Germinal center (tissue), 1 donor: Measurements from ENCODE around the gene RELN.
"Not testable (repeated sequence)": the region's sequence is repeated elsewhere in the genome, so short reads cannot be mapped to it uniquely, and the experiment has no call there.

Experiments
- DNase-seq: peaks from one replicate; pipeline ENCODE4 v3.0.0; 2012; ENCODE audit warnings: mixed read lengths, low spot score

Gene RELN

DNA sequence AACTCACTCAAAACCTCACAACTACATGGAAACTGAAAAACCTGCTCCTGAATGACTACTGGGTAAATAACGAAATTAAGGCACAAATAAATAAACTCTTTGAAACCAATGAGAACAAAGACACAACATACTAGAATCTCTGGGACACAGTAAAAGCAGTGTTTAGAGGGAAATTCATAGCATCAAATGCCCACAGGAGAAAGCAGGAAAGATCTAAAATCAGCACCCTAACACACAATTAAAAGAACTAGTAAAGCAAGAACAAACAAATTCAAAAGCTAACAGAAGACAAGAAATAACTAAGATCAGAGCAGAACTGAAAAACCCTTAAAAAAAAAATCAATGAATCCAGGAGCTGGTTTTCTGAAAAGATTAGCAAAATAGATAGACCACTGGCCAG, 202.4 kb downstream of the RELN start:
- not testable (repeated sequence) for DNase-seq

DNA sequence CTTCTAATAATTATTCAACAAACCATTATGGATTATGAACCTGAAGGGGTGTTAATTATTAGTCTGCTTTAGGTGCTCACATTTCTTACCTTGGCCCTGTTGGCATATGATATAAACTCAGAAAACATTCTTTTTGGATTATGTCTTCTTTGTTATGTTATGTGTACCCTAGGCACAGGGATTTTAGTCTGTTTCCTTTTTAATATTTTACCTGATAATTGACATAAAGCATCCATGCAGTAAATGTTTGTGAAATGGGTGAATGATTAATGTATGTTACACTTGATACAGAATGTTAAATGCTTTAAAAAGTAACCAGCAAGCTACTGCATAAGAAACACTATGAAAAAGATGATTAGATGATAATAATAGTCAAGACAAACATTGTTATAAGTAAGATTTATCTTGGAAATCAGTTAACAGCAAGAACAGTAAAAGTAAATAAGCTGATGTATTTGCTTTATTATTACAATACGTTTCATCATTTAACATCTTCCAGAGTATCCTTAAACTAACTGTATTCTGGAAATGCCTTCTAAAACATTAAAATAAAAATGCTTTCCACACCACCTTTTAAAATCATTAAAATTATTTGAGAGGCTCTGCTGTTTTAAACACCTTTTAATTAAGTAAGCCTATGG, 204.7 kb downstream of the RELN start:
- DNase-seq: no peak

DNA sequence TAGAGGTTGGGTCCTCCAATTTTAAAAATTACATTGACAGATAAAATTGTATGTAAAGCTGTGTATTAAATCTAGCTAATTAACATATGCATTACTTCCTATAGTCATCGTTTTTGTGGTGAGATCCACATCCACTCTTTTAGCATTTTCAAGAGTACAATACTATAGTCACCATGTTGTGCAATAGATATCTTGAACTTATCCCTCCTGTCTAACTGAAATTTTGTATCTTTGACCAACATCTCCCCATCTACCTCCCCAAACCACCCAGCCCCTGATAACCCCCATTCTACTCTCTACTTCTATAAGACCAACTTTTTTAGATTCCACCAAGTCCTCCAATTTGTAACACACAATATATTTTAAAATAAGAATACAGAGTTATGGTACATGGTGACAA, 208.0 kb downstream of the RELN start:
- DNase-seq: no peak

DNA sequence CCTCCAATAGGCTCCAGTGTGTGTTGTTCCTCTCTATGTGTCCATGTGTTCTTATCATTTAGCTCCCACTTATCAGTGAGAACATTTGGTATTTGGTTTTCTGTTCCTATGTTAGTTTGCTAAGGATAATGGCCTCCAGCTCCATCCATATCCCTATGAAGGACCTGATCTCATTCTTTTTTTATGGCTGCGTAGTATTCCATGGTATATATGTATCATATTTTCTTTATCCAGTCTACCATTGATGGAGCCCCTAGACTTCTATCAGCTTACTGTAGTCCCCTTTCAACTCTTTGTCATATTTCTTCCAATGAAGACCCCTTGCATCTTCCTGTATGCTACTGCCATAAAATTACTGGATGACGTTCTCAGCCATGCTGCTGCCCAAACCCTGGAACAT, 208.9 kb downstream of the RELN start:
- DNase-seq: not testable (repeated sequence)

DNA sequence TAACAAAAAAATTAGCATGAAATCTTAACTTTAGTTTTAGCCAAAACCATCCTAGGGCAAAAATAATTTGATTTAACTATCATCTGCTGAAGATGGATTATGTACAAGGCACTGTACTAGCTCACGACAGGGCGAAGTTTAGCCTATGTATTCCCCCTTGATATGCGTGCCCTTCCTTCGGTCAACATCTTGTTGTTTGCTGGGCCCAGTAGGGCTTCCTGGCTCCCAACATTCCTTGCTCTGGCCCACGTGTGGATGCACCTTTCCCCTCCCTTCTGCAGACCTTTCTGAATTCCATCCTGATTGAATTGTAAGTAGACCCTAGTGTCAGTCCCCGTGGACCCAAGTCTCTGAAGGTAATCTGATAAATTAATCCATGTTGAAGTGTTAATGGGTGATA, 212.0 kb downstream of the RELN start:
- DNase-seq: no peak

- no peak for DNase-seq
These were observed 215.7 kb downstream of the RELN start for GRCh38 chr7:103773726-103774125.

DNA sequence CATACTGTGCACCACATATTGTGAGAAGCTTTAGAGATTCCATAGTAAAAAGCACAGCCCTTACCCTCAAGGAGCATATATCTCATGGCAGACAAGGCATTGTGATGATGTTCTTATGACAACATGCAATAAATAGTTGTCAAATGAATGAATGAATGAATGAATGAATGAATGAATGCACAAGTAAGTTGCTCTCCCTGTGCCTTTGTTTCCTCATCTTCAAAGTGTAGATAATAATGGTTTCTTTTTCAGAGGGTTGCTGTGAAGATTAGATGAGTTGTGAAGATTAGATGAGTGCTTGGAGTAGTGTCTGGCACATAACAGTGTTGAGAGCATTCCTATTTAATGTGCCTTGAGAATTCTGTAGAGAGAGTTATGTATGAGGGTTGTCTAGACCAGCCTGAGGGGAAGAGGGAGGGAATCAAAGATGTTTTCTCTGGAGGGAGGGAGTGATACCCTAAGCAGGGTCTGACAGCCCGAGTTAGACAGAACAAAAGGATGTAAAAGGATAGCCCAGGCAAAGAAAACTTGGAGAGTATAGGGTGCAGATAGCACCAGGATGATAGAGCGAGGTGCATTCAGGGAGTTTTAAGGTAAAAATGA, 217.2 kb downstream of the RELN start:
- DNase-seq: no peak

GRCh38 chr7:103771294-103771693, 218.2 kb downstream of the RELN start:
- no peak for DNase-seq

GRCh38 chr7:103766660-103767059, 222.8 kb downstream of the RELN start:
- DNase-seq: no peak

- DNase-seq: no peak
These were observed 223.6 kb downstream of the RELN start for GRCh38 chr7:103765901-103766300.

GRCh38 chr7:103764901-103765300, 224.6 kb downstream of the RELN start:
- no peak for DNase-seq

DNA sequence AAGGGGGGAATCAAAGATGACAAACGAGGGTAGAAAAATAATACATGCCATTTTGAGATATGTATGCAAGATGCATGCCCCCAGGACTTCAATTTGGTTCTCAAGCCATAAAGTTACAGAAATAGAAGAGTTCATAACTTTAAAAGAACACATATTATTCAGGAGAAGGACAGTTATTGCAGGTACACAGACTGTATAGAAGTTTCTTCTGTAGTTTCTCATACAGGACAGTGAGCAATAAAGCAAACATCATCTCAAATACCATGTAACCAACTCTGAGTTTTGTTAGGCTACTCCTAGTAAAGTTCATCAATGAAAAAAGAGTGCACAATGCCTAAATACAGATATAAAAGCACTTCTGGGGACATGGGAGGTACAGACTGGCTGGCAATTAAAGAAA, 226.6 kb downstream of the RELN start:
- DNase-seq: no peak

GRCh38 chr7:103762065-103762760, 227.2 kb downstream of the RELN start:
- no peak for DNase-seq

- DNase-seq: no peak
These were observed 236.5 kb downstream of the RELN start for GRCh38 chr7:103752995-103753394.

- DNase-seq: no peak
These were observed 238.1 kb downstream of the RELN start for GRCh38 chr7:103751311-103751880.

GRCh38 chr7:103748680-103749079, 240.8 kb downstream of the RELN start:
- DNase-seq: no peak

GRCh38 chr7:103735377-103735776, 254.1 kb downstream of the RELN start:
- no peak for DNase-seq

DNA sequence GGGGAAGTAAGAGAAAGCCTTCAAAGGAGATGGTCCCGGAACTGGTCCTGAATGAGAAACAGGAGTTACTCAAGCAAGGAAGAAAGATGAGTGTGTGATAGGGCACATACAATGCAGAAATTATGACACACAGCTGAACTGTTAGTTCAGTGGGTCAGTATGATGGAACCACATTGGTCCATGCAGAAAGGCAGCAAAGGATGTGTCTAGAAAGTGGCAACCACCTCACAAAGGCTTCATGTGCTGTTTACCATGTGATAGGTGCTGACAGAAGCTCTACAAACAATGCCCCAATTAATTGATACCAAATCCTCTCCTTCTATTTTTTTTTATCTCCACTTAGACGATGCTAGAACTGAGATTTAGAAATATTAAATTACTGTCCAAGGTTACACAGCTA, 258.3 kb downstream of the RELN start:
- DNase-seq: no peak

GRCh38 chr7:103729026-103729425, 260.4 kb downstream of the RELN start:
- DNase-seq: no peak

GRCh38 chr7:103727982-103728610, 261.4 kb downstream of the RELN start:
- DNase-seq: no peak

- no peak for DNase-seq
These were observed 270.4 kb downstream of the RELN start for GRCh38 chr7:103719070-103719469.

DNA sequence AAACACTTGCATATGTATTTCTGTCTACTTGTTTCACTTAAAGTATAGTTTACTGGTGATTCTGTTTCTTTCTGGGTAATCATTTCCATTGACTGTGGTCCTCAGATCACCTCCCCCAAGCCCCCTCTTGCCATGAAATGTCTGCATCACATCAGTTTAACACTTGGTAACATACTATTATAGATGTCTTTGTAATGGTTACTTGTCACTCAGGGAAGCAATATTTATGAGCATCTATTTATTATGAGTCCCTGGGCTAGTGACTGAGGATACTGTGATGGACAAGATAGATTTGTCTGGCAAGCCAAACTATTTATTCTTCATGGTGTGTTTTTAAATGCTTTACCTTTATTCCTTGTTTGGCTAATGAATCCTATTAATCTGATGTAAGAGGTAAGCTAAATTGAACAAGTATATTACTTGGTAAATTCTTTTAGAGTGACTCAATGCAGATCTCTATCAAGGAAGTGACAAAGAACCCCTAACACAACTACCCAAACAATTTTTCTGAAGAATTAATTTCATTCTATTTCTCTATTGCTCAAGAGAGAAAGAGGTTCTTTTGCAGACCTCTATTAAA, 270.9 kb downstream of the RELN start:
- no peak for DNase-seq
